Uterus (tissue), 4 donors: ENCODE measurements around the gene HOXD8. TPM values are rescaled to one million over a fixed set of nuclear protein-coding genes. Genes with fewer than 3 reads are reported as not detected.

Experiments
- DNase-seq, 2 donors: peaks; one replicate each; pipeline ENCODE4 v3.0.0-alpha.2; 2019 to 2020
- H3K27ac ChIP-seq, 2 donors: fragments of 200-600 bp; sonication (generic); 1 replicate in 1 of 2; 2 replicates in 1 of 2; pipeline ENCODE4 v1.5.1; 2016 to 2018
- H3K27me3 ChIP-seq, 2 donors: fragments of 200-600 bp; sonication (generic); one replicate each; pipeline ENCODE4 v1.5.1; 2018 to 2019; ENCODE audit warnings: control low read depth in 1 of 2
- H3K36me3 ChIP-seq, 2 donors: fragments of 200-600 bp; sonication (generic); one replicate each; pipeline ENCODE4 v1.5.1; 2019; ENCODE audit warnings: control low read depth in 1 of 2
- H3K4me1 ChIP-seq, 2 donors: fragments of 200-600 bp; sonication (generic); one replicate each; pipeline ENCODE4 v1.5.1; 2018 to 2019; ENCODE audit warnings: control low read depth in 1 of 2
- H3K4me3 ChIP-seq, 2 donors: fragments of 200-600 bp; sonication (generic); 1 replicate in 1 of 2; 2 replicates in 1 of 2; pipeline ENCODE4 v1.5.1; 2018 to 2019; ENCODE audit warnings: mild to moderate bottlenecking in 1 of 2
- H3K9me3 ChIP-seq, 2 donors: fragments of 200-600 bp; sonication (generic); one replicate each; pipeline ENCODE4 v1.5.1; 2019; ENCODE audit warnings: control low read depth in 1 of 2
- CTCF ChIP-seq, 4 experiments: fragments of 200-600 bp in 2 of 4; fragments of 450-650 bp in 2 of 4; sonication (generic) in 2 of 4; IDR thresholded peaks; one replicate each; pipeline ENCODE4 v1.5.1; 2016 to 2019; ENCODE audit warnings: antibody characterized with exemption in 4 of 4, mild to moderate bottlenecking in 2 of 4, moderate library complexity in 1 of 4
- POLR2A ChIP-seq, 2 donors: fragments of 450-650 bp; IDR thresholded peaks; one replicate each; pipeline ENCODE4 v1.6.1; 2016; ENCODE audit warnings: antibody characterized with exemption in 2 of 2, mild to moderate bottlenecking in 1 of 2, moderate library complexity in 1 of 2
- intact Hi-C: fragments of 100-400 bp; cut with DNase I; formaldehyde crosslinking; loops from one replicate; pipeline ENCODE4 v1.15.1; 2023; ENCODE audit warnings: low total_unique reads
- total RNA-seq, 4 donors: library from RNA; depleted of rRNA in 3 of 4; stranded (reverse); fragments of >200 nt in 3 of 4; gene quantifications; one replicate each; pipeline versions ENCODE4 v1.1.0 to v1.2.4, GENCODE V29; 2014 to 2023
- donor health status: DM: yes; HTN: yes; CAD: no.

The HOXD8 gene
- total RNA-seq, 4 donors from 2014 or later, result 25.8 to 75.6 (median 48.0) TPM

DNA sequence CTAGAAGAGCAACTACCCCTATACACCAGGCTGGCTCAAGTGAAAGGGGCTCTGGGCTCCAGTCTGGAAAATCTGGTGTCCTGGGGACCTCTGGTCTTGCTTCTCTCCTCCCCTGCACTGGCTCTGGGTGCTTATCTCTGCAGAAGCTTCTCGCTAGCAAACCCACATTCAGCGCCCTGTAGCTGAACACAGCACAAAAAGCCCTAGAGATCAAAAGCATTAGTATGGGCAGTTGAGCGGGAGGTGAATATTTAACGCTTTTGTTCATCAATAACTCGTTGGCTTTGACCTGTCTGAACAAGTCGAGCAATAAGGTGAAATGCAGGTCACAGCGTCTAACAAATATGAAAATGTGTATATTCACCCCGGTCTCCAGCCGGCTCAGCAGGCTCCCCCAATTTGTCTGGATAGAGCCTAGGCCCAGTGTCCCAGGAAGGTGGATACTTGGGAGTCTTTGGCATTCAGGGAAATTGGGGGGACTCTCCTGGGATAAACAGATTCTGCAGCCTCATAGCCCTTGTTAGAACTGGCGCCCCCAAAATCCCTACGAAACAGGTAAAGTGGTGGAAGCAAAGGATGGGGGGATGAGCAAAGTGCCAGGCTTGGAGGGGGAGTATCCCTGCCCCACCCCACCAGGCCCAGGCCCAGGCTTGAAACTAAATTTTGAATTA is 19.4 kb downstream of the HOXD8 start:
- intact Hi-C loops, result no loop called here
- Histone ChIP-seq H3K36me3 (no peaks in the 10 kb centered on the region), H3K4me1 (peaks cover 5 to 12% of the 10 kb centered on the region in 2 donors), H3K4me3 (no peak overlapping the region), H3K27me3 (no peaks in the 10 kb centered on the region), H3K27ac (peak overlapping the region; percentile 75 to 83), H3K9me3 (no peaks in the 10 kb centered on the region)
- TF ChIP-seq CTCF (IDR thresholded peaks at IDR 0.05) (no peak), POLR2A (IDR thresholded peaks at IDR 0.05) (no peak)
- no peak for DNase-seq

GRCh38 chr2:176149481-176149938 is 20.0 kb downstream of the HOXD8 start:
- TF ChIP-seq CTCF (IDR thresholded peaks at IDR 0.05) (no peak), POLR2A (IDR thresholded peaks at IDR 0.05) (no peak)
- Histone ChIP-seq H3K27me3 (no peaks in the 10 kb centered on the region), H3K36me3 (no peaks in the 10 kb centered on the region), H3K27ac (peak overlapping the region; percentile 75 to 83), H3K9me3 (no peaks in the 10 kb centered on the region), H3K4me3 (no peak overlapping the region), H3K4me1 (peaks cover 5 to 12% of the 10 kb centered on the region in 2 donors)
- intact Hi-C loops, result no loop called here
- DNase-seq, result no peak

DNA sequence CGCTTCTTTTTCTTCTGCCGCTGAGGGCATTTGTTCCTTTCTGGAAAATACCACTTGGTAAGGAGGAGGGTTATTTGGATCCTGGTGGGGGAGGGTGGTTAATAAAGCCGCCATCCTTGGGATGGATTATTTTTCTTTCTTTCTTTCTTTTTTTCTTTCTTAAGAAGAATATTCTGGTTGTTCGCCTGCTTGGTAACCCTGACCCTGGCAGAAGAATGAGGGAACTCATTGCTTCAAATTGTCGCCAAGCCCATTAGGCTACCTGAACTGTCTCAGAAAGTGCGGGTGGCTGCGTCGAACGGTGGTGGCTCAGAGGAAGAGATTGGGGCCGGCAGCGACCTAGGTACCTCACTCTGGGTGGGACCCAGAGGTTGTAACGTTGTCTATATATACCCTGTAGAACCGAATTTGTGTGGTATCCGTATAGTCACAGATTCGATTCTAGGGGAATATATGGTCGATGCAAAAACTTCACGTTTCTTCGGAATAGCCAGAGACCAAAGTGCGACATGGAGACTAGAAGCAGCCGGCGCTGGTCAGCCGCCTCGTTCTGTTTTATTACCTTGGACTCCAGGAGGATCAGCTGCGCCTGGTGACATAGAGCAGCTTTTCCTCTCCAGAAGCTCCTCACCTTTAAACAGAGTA is 20.6 kb downstream of the HOXD8 start:
- H3K4me3 ChIP-seq, result no peak overlapping the region
- TF ChIP-seq CTCF (IDR thresholded peaks at IDR 0.05), result no peak
- TF ChIP-seq POLR2A (IDR thresholded peaks at IDR 0.05), result no peak
- H3K27me3 ChIP-seq, result no peaks in the 10 kb centered on the region
- no peaks in the 10 kb centered on the region for H3K36me3 ChIP-seq
- H3K27ac ChIP-seq, result peak overlapping the region; percentile 75 to 83
- H3K9me3 ChIP-seq, result no peaks in the 10 kb centered on the region
- no peak for DNase-seq
- intact Hi-C loops, result no loop called here
- peaks cover 1 to 12% of the 10 kb centered on the region in 2 donors for H3K4me1 ChIP-seq

DNA sequence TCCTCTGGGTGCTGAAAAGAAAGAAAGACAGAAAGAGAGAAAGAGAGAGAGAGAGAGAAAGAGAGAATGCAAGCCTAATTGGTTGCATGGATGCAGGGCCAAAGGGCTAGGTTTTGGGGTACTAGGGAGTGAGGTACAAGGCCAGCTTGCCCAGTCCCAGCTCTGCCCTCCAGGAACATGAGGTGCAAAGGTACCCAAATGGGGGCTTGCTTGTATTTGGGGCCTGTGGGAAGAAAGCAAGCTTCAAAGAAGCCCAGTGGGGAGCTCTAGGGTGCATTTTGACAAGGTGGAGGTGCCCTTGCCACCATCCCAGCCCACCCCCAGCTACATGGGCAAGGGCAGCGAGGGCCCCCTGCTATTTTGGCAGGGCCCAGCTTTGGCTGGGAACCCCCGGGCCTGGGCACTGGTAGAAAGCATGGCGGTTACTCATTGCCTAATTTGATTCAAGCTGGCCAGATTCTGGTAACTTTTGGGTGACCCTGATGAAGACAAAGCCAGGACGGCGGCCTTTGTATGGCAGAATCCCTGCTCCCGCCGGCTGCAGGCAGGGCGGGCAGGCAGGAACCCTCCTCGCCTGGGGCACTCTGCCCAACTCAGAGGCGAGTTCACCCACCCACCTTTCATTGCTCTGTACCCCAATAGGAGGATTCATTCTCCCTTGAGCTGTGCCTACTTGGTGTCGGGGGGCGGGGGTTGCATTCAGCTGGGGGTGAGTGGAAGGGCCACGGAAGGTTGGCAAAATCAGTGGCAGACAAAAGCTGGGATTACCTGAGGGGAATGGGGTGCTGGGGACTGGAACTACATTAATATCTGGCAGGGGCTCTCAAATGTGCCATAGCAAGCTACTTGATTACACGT is 21.3 kb downstream of the HOXD8 start:
- Histone ChIP-seq H3K27me3 (no peaks in the 10 kb centered on the region), H3K9me3 (no peaks in the 10 kb centered on the region), H3K27ac (peak overlapping the region; percentile 75 to 83), H3K4me1 (peaks cover 0 to 12% of the 10 kb centered on the region in 2 donors), H3K36me3 (no peaks in the 10 kb centered on the region), H3K4me3 (no peak overlapping the region)
- no peak for TF ChIP-seq POLR2A (IDR thresholded peaks at IDR 0.05)
- no peak for TF ChIP-seq CTCF (IDR thresholded peaks at IDR 0.05)
- no peak for DNase-seq
- intact Hi-C loops, result no loop called here
